ENCODE measurements around the gene GTPBP10. TPM values are rescaled to one million over a fixed set of nuclear protein-coding genes. Genes with fewer than 3 reads are reported as not detected.

GTPBP10 gene, protein sequence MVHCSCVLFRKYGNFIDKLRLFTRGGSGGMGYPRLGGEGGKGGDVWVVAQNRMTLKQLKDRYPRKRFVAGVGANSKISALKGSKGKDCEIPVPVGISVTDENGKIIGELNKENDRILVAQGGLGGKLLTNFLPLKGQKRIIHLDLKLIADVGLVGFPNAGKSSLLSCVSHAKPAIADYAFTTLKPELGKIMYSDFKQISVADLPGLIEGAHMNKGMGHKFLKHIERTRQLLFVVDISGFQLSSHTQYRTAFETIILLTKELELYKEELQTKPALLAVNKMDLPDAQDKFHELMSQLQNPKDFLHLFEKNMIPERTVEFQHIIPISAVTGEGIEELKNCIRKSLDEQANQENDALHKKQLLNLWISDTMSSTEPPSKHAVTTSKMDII
- polyA plus RNA-seq (2013, experiment 1 of 2): 14.1 TPM
- 16.7 TPM for polyA plus RNA-seq (2013, experiment 2 of 2)

DNA sequence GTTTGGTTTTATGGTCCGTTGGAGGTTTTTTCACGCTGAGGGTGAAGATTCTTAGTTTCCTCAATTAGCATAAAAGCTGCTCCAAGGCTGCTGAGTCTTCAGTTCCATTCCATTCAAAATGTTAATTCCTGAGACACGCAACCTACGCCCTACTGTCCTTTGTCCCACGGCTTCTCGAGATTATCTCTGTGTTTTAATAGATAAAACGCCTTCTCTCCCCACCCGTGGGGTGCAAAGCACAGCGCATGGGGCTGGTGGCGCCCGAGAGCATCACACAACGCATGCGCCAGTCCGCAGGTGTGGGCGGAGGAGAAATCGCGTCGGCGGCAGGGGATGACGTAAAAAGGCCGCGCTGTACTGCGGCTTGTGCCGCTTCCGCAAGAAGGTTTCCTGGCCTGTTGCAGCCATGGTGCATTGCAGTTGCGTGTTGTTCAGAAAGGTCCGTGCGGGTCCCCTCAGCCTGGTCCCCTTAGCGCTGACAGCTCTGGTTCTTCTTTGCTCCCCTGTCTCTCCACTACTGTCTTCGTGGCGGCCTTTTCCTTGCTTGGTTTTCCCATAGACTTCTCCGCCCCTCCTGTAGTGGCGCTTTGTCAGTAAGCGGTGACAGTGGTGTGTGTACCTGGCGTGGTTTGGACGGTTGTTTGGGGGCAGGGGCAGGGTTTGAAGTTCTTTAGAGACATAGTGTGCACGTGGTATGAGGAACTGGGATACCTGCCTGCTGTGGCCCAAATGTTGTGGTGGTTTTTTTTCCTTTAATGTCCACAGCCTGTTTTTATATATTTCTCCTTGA, at the start of gene GTPBP10:
TSS of gene GTPBP10 (plus strand) at position 381 of the 790 bp plus-strand sequence. CDS start at position 407, 26 bp downstream.
- peak within 1 kb of the TSS; percentile 77 for H3K27ac ChIP-seq (ENCODE audit: low read depth, low read length)
- under 1% methylated on average over 37 of the region's 37 CpGs for WGBS
- H3K27me3 ChIP-seq (ENCODE audit: insufficient read depth, low read length): no peaks in the 10 kb centered on the region
- H3K36me3 ChIP-seq (ENCODE audit: insufficient read depth, low read length): no peaks in the 10 kb centered on the region
- no peaks in the 10 kb centered on the region for H3K9me3 ChIP-seq (ENCODE audit: insufficient read depth, low read depth, low read length)
- H3K9ac ChIP-seq (ENCODE audit: low read depth, low read length): peak within 1 kb of the TSS; percentile 88
- H3K4me1 ChIP-seq (ENCODE audit: insufficient read depth, low read length): peaks cover 7% of the 10 kb centered on the region; the same call in 1 of the 2 replicates
- H3K4me3 ChIP-seq (ENCODE audit: low read length): peak within 1 kb of the TSS; percentile 87

DNA sequence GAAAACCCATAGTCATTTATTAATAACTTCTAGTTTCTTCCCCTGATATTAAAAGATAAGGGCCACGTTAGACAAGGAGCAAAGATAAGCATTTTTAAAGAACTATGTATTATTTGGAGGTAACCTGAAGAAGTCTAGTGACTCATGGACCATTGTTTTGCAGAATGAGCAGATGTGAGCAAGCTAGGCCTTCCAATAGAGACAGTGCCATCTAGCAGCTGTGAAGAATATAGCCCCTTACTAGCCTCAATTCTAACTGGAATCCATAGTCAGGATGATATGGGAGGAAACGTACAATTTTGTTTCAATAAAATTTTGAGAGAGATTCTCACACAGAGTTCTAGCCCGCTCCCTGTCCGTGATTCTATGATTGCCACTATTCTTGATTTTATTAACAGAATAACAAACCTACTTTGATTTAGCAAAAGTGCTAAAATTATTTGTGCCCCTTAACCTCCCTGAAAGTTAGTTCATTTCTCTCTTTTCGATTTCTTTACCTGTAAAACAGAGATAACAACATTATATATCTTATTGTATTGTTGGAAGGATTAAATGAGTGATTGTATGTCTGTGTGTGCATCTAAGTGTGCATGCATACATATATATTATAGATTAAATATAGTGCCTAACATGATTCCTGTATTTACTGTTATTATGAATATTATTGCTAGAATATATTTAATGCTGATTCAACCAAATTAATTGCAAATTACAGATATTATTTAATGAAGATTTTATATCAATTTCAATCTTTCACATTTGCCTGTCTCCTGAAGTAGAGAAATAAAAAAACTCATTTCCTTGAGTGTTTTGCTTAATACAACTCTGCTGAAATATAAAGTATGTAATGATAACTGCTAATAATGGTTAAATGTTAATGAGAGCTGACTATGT, 48.1 kb upstream of the GTPBP10 start:
- Histone ChIP-seq H3K9ac (ENCODE audit: low read depth, low read length) (no peak overlapping the region), H3K36me3 (ENCODE audit: insufficient read depth, low read length) (no peaks in the 10 kb centered on the region; the same call in 1 of the 2 replicates), H3K9me3 (ENCODE audit: insufficient read depth, low read depth, low read length) (peaks cover 5% of the 10 kb centered on the region; the same call in 1 of the 2 replicates), H3K4me1 (ENCODE audit: insufficient read depth, low read length) (peaks cover 4% of the 10 kb centered on the region), H3K4me3 (ENCODE audit: low read length) (no peak overlapping the region), H3K27ac (ENCODE audit: low read depth, low read length) (no peak overlapping the region), H3K27me3 (ENCODE audit: insufficient read depth, low read length) (no peaks in the 10 kb centered on the region)
- WGBS: 46% methylated on average over 4 of the region's 5 CpGs

DNA sequence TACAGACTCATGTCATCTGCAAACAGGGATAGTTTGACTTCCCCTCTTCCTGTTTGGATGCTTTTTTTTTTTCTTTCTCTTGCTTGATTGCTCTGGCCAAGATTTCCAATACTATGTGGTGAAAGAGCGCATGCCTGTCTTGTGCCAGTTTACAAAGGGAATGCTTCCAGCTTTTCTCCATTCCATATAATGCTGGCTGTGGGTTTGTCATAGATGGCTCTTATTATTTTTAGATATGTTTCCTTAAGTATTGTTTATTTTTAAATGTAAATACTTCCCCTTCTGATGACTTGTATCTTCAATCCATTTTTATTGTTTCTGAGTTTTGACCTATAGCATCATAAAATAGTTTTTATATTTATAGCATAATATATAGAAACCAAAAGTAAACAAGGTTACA, 43.3 kb upstream of the GTPBP10 start:
- H3K4me3 ChIP-seq (ENCODE audit: low read length): no peak overlapping the region
- H3K36me3 ChIP-seq (ENCODE audit: insufficient read depth, low read length): no peaks in the 10 kb centered on the region
- no peaks in the 10 kb centered on the region for H3K27me3 ChIP-seq (ENCODE audit: insufficient read depth, low read length)
- no peak overlapping the region for H3K9ac ChIP-seq (ENCODE audit: low read depth, low read length)
- H3K27ac ChIP-seq (ENCODE audit: low read depth, low read length): no peak overlapping the region
- H3K9me3 ChIP-seq (ENCODE audit: insufficient read depth, low read depth, low read length): no peaks in the 10 kb centered on the region
- WGBS: no CpG with 5 or more reads among the region's 1 CpG
- H3K4me1 ChIP-seq (ENCODE audit: insufficient read depth, low read length): no peaks in the 10 kb centered on the region

DNA sequence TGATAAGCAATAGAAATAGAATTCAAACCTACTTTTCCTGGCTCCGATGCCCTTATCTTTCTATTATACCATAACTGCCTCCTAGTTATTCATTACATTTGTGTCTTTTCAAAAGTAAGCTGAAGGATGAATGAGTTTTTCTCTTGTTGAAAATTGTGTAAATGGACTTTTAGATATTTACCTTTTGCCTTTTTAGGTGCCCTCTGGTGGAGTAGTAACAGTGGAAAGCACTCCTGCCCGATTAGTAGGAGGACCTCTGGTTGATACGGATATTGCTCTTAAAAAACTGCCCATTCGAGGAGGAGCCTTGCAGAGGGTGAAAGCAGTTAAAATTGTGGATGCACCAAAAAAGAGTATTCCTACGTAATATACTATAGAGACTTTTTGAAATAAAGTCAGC, 36.6 kb upstream of the GTPBP10 start:
- Histone ChIP-seq H3K4me1 (ENCODE audit: insufficient read depth, low read length) (no peaks in the 10 kb centered on the region), H3K27ac (ENCODE audit: low read depth, low read length) (no peak overlapping the region), H3K9ac (ENCODE audit: low read depth, low read length) (no peak overlapping the region), H3K27me3 (ENCODE audit: insufficient read depth, low read length) (no peaks in the 10 kb centered on the region), H3K4me3 (ENCODE audit: low read length) (no peak overlapping the region), H3K9me3 (ENCODE audit: insufficient read depth, low read depth, low read length) (no peaks in the 10 kb centered on the region), H3K36me3 (ENCODE audit: insufficient read depth, low read length) (no peaks in the 10 kb centered on the region)
- WGBS: 88% methylated on average over 4 of the region's 5 CpGs

DNA sequence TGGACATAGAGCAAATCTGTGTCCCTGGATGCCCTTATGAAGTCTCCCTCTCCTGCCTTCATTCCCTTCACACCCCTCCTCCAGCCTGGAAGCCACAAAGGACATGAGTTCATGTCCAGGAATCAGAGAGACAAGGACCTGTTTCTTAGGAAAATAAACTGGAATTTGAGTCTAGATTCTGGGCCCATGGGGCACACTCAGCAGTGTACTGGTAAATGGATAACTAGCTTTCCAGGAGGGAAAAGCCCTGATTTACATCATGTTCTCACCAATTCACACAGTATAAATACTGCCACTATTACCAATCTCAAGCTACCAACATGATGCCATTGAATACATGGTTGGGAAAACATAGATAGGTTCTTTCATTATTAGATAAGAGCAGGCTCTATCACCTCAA, 35.3 kb upstream of the GTPBP10 start:
- H3K4me1 ChIP-seq (ENCODE audit: insufficient read depth, low read length): no peaks in the 10 kb centered on the region

DNA sequence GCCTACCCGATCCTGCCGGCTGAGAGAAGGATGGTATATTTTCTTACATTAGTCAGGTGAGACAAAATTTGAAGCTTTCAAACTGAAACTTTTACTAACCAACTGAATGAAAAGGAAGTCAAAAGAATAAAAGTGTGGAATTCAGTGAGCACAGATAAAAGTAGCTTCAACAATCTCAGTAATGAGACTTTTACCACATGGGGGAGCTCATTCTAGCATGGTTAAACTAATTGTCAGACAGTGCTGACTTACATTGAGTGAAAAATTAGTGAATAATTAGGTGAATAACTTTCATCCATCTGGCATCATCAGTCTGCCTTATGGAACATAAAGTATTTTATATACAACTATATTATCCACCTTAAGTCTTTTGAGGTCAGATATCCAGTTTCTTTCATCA, 33.8 kb upstream of the GTPBP10 start:
- Histone ChIP-seq H3K4me1 (ENCODE audit: insufficient read depth, low read length) (no peaks in the 10 kb centered on the region), H3K9ac (ENCODE audit: low read depth, low read length) (no peak overlapping the region), H3K4me3 (ENCODE audit: low read length) (no peak overlapping the region), H3K36me3 (ENCODE audit: insufficient read depth, low read length) (no peaks in the 10 kb centered on the region), H3K27me3 (ENCODE audit: insufficient read depth, low read length) (peaks cover 5% of the 10 kb centered on the region; the same call in 1 of the 2 replicates), H3K27ac (ENCODE audit: low read depth, low read length) (no peak overlapping the region), H3K9me3 (ENCODE audit: insufficient read depth, low read depth, low read length) (no peaks in the 10 kb centered on the region)
- WGBS: no CpG with 5 or more reads among the region's 2 CpGs

More for the DNA sequence above, 35.3 kb upstream of the GTPBP10 start:
- Histone ChIP-seq H3K9ac (ENCODE audit: low read depth, low read length) (no peak overlapping the region), H3K36me3 (ENCODE audit: insufficient read depth, low read length) (no peaks in the 10 kb centered on the region), H3K4me3 (ENCODE audit: low read length) (no peak overlapping the region), H3K27me3 (ENCODE audit: insufficient read depth, low read length) (no peaks in the 10 kb centered on the region), H3K9me3 (ENCODE audit: insufficient read depth, low read depth, low read length) (no peaks in the 10 kb centered on the region), H3K27ac (ENCODE audit: low read depth, low read length) (no peak overlapping the region)

DNA sequence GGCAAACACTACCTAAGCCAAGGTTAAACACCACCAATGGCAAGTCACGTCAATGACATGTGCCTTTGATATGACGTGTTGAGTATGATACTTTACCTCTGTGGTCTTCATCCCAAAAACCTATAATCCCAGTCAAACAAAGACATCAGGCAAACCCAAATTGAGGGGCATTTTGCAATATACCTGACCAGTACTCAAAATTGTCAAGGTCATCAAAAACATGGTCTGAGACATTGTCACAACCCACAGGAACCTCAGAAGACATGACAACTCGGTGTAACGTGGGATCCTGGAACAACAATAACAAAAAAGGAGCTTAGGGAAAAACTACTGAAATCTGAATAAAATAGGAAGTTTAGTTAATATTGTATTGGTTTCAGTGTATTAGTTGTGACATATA, 32.6 kb upstream of the GTPBP10 start:
- H3K27ac ChIP-seq (ENCODE audit: low read depth, low read length): no peak overlapping the region
- no peaks in the 10 kb centered on the region for H3K4me1 ChIP-seq (ENCODE audit: insufficient read depth, low read length)
- H3K9me3 ChIP-seq (ENCODE audit: insufficient read depth, low read depth, low read length): no peaks in the 10 kb centered on the region
- no peak overlapping the region for H3K9ac ChIP-seq (ENCODE audit: low read depth, low read length)
- H3K36me3 ChIP-seq (ENCODE audit: insufficient read depth, low read length): no peaks in the 10 kb centered on the region
- WGBS: 97% methylated on average over 4 of the region's 4 CpGs
- peaks cover 17% of the 10 kb centered on the region for H3K27me3 ChIP-seq (ENCODE audit: insufficient read depth, low read length)
- no peak overlapping the region for H3K4me3 ChIP-seq (ENCODE audit: low read length)

DNA sequence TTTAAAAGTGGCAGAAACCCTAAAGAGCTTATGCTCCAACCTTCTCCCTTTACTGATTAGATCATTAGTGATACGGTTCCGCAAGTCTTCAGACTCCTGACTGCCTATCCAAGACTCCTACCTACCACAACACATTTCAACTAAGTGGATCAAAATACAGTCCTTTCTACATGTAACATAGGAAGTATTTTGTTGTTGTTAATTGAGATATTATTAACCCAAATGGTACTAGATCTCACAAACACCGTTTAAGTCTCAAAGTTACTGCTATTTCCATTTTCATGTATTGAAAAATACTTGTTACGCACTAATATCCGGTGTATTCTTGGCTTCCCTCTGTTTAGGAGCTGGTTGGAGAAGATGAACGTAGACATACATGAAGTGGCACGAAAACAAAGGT, 26.5 kb upstream of the GTPBP10 start:
- Histone ChIP-seq H3K27me3 (ENCODE audit: insufficient read depth, low read length) (peaks cover 73% of the 10 kb centered on the region), H3K9me3 (ENCODE audit: insufficient read depth, low read depth, low read length) (no peaks in the 10 kb centered on the region), H3K9ac (ENCODE audit: low read depth, low read length) (no peak overlapping the region), H3K4me3 (ENCODE audit: low read length) (no peak overlapping the region), H3K27ac (ENCODE audit: low read depth, low read length) (no peak overlapping the region), H3K36me3 (ENCODE audit: insufficient read depth, low read length) (no peaks in the 10 kb centered on the region), H3K4me1 (ENCODE audit: insufficient read depth, low read length) (no peaks in the 10 kb centered on the region)
- WGBS: 91% methylated on average over 7 of the region's 7 CpGs

DNA sequence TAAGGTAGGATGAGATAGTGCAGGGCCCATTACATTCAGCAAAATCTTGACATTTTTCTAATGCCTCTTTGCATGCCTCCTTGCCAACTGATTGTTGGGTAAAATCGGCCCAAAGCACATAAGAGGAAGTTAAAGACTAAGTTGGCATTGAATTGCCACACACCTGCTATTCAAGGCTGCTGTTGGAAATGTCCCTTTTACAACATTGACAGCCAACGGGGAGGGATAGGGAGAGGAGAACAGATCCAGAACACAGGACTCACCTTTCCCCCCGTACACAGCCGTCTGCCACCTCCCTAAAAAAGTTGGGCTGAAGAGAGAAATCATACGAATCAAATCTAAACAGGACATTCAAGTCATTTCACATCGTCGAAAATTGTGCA, 26.1 kb upstream of the GTPBP10 start:
- Histone ChIP-seq H3K4me1 (ENCODE audit: insufficient read depth, low read length) (no peaks in the 10 kb centered on the region), H3K4me3 (ENCODE audit: low read length) (peak overlapping the region; percentile 60), H3K27ac (ENCODE audit: low read depth, low read length) (no peak overlapping the region), H3K9me3 (ENCODE audit: insufficient read depth, low read depth, low read length) (no peaks in the 10 kb centered on the region), H3K36me3 (ENCODE audit: insufficient read depth, low read length) (no peaks in the 10 kb centered on the region), H3K27me3 (ENCODE audit: insufficient read depth, low read length) (peaks cover 73% of the 10 kb centered on the region), H3K9ac (ENCODE audit: low read depth, low read length) (no peak overlapping the region)
- WGBS: 40% methylated on average over 6 of the region's 7 CpGs

DNA sequence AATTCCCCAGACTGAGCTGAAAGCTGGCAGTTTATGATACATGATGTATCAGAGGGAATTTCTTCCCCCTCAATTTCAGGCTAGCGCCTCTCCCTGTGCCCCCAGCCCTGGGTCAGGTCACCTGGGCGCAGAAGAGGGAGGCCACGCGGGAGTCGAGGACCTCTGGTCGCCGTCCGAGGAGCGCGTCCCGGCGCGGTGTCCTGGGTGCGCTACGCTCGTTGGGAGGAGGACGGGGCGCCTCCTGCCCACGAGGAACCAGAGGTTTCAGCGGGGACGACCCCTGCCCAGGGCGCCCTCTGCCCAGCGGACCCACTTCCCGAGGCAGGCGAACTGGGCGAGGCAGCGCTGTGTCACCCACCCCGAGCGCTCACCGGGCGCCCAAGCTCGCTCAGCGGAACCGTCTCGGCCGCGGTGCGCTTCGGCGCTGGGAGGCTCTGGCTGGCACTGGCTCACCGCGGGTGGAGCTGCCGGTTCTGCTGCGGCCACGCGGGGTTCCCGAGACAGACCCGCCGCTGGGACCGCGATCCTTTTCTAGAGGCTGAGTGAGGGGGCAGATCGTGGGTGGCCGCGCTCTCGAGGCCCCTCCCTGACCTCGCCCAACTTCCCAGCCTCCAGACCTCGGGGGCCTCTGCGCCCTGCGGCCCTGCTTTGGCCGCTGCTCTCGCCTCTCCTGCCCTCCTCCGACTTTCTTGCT, 25.6 kb upstream of the GTPBP10 start, which contains the start of gene FAM237B:
TSS of gene FAM237B (minus strand) at position 504 of the 694 bp plus-strand sequence. CDS start 1,556 bp downstream, outside the sequence.
- WGBS: 2% methylated on average over 62 of the region's 62 CpGs
- H3K36me3 ChIP-seq (ENCODE audit: insufficient read depth, low read length): no peaks in the 10 kb centered on the region
- peak within 1 kb of the TSS; percentile 60 for H3K4me3 ChIP-seq (ENCODE audit: low read length)
- no peaks in the 10 kb centered on the region for H3K9me3 ChIP-seq (ENCODE audit: insufficient read depth, low read depth, low read length)
- H3K27me3 ChIP-seq (ENCODE audit: insufficient read depth, low read length): peaks cover 73% of the 10 kb centered on the region
- peak within 1 kb of the TSS; percentile 62 for H3K9ac ChIP-seq (ENCODE audit: low read depth, low read length)
- H3K4me1 ChIP-seq (ENCODE audit: insufficient read depth, low read length): no peaks in the 10 kb centered on the region
- no peak within 1 kb of the TSS for H3K27ac ChIP-seq (ENCODE audit: low read depth, low read length)
